Astrocyte (in vitro differentiated cells and primary cell): ENCODE data around the gene SP4.

Experiments used
- CTCF ChIP-seq: IDR thresholded peaks from 2 replicates; pipeline ENCODE4 v1.5.1; 2011; ENCODE audit warnings: low read depth, mild to moderate bottlenecking, inconsistent platforms, low read length, moderate library complexity; ENCODE audit not compliant: insufficient read depth
- EZH2 ChIP-seq: IDR thresholded peaks from 2 replicates; pipeline ENCODE4 v1.6.1; 2012; ENCODE audit warnings: mild to moderate bottlenecking, low read length, inconsistent platforms; ENCODE audit not compliant: insufficient read depth

DNA sequence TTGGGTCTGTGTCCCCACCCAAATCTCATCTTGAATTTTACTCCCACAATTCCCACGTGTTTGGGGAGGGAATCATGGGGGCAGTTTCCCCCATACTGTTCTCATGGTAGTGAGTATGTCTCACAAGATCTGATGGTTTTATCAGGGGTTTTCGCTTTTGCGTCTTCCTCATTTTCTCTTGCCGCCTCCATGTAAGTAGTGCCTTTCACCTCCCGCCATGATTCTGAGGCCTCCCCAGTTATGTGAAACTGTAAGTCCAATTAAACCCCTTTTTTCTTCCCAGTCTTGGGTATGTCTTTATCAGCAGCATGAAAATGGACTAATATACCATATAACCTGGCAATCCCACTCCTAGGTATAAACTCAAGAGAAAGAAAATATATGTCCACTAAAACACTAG lies 25.9 kb upstream of the SP4 start:
- no peak for TF ChIP-seq CTCF
- no peak for TF ChIP-seq EZH2
